ENCODE results near the gene NMBR. TPM values are rescaled to one million over a fixed set of nuclear protein-coding genes. Genes with fewer than 3 reads are reported as not detected.
A peak's percentile ranks its signal among the peaks of the same experiment; 100 is the strongest.
"Not testable (repeated sequence)": the region's sequence is repeated elsewhere in the genome, so short reads cannot be mapped to it uniquely, and the experiment has no call there.

NMBR gene
- total RNA-seq, 1 donor from 2014 or later, result not detected

DNA sequence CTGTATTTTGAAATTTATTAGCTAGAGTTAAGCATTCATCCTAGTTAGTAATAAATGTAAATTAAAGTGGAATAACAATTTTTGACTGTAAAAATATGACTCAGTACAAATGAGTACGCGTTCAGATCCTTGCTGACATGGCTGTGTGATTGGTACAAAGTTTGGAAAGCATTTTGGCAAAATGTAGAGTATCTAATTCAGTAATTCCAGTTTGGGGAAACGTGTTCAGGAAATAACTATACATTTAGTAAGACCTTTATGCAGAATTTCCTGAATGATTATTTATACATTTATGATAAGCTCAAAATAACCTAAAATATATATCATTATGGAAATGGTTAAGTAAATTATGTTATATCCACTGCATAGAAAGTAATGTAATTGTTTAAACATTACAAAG lies 8.2 kb upstream of the NMBR start:
- DNase-seq (ENCODE audit: low spot score), result no peak

DNA sequence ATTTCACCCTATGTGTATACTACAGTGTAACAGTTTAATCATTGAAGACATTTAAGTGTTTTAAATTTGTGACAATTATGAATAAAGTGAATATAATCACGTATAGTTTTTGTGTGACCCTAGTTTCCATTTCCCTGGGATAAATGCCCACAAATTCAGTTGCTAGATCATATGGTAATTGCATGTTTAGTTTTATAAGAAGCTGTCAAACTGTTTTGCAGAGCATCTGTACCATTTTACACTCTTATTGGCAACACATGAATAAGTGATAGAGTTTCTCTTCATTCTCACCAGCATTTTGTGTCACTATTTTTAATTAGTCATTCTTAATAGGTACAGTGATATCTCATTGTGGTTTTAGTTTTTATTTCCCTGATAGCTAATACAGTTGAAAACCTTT lies 7.4 kb upstream of the NMBR start:
- DNase-seq (ENCODE audit: low spot score), result no peak

DNA sequence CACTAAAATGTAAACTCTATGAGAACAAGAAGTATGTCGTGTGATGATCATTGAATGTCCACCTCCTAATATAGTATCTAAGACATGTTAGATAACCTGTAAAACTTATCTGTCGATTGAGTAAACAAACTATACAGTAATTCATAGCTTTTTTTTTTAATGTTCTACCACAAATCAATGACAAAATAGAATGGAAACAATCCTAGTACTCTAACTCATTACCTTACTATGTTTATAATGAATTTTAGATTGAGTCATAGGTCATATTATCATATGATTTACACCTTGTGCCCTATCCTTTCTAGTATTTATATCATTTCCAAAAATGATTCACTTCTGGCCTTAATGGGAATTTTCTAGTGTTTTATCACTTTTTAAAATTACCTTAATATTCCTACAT lies 6.3 kb upstream of the NMBR start:
- no peak for DNase-seq (ENCODE audit: low spot score)

DNA sequence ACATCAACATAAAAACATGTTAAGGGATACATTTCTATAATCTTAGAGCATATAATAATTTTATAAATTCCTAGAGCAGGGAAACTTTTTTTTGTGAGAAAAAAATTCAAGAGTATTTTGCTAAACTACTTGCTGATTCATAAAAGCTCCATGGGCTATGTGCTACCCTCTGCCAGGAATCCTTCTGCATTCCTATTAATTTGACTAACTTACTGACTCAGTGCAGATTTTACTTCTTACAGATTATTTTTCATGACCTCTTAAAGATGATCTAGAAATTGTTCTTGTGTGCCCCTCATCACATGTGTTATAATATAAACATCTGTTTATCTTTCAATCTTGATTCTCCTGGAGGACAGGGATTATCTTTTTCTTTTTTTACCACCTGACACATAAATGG lies 5.8 kb upstream of the NMBR start:
- DNase-seq (ENCODE audit: low spot score), result no peak

DNA sequence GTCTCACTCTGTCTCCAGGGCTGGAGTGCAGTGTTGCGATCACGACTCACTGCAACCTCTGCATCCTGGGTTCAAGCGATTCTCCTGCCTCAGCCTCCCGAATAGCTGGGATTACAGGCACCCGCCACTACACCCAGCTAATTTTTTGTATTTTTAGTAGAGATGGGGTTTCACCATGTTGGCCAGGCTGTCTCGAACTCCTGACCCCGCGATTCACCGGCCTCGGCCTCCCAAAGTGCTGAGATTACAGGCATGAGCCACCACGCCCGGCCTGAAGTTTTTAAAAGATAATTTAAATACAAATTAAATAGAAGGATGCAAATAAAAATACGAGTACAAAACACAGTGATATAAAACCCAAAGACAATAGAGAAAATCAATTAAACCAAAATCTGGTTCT lies 5.4 kb downstream of the NMBR start:
- not testable (repeated sequence) for DNase-seq (ENCODE audit: low spot score)

DNA sequence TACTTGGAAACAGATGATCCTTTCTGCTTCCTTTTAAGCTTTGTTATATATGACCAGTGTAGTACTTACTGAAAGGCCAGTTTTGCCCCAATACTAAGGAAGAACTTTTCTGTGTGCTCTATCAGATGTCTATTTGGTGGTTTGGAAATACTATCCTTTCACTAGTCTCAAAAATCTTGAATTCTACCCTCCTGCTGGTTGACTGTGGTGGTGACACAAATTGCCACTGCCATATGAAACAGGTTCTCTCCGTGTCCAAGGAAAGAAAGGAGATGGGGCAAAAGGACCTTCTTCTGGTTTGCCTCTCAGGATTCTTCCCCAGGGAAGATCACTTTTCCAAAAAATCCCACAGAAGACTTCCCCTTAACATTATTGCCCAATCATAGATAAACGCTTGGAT lies 8.0 kb downstream of the NMBR start:
- no peak for DNase-seq (ENCODE audit: low spot score)

DNA sequence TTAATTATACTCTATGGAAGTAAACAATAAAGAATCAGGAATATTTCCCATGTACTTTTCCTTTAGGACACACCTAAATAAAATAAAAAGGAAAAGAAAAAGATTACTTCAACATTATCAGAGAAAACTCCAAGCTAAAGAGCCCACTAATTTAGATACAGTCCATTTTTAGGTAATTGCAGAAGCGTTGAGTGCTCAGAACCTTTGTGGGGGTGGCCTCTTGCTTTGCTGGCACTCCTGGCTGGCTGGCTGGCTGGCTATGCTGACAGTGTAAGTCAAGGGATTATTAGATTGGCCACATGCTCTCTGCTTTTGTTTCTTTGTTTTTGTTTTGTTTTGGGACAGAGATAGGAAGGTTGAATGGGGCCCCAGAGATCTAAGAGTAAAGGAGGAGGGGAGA lies 14.3 kb downstream of the NMBR start, which contains the start of gene GJE1:
Gene GJE1, plus strand, starts transcription at position 301 of the 400 bp plus-strand sequence. CDS start 234 bp downstream, outside the sequence.
- no peak for DNase-seq (ENCODE audit: low spot score)

DNA sequence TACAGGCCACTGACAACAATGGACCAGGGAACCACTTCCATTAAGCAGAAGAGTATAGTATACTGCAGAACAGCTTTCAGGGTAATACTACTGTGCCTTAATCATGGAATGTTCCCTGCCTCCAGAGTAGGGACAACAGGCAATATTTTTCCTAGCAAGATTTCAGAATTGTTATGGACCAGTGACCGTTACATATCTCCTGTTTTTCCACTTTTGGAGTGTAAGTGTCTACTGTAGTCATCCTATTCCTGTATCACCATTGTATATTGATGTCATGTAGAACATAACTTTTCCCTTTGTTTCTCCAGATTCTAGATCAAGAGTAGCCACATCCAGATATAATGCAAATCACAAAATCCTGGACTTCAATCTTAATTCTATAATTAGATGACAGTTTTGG lies 16.1 kb downstream of the NMBR start:
- no peak for DNase-seq (ENCODE audit: low spot score)

DNA sequence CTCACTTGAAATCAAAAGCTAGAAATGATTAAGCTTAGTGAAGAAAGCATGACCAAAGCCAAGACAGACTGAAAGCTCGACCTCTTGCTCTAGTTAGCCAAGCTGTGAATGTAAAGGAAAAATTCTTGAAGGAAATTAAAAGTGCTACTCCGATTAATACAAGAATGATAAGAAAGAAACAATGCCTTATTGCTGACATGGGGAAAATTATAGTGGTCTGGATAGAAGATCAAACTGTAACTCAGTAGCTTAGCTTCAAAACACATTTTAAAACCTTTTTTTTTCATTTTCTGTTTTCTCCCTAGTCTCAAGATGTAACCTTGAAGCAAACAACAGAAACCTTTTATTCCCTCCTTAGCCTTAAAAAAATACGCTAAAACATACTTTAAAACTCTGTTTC lies 25.6 kb downstream of the NMBR start:
- DNase-seq (ENCODE audit: low spot score), result no peak

DNA sequence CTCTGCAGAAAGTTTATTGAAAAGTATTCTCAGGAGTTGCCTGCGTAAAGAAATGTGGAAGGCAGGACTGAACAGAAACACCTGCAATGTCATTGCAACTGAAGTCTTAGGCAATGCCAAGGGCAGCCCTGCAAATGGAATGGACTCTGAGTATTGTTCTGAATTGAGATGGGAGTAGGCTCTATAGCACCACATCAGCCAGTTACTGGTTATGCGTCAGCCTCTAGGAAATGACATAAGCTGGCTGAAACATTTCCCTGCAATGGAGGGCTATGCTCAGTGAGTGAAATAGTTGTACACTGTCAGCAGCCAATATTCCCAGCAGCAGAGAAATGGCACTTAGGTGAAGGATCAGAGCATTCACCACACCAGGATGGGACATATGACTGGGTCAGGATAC lies 28.0 kb downstream of the NMBR start:
- DNase-seq (ENCODE audit: low spot score), result no peak

DNA sequence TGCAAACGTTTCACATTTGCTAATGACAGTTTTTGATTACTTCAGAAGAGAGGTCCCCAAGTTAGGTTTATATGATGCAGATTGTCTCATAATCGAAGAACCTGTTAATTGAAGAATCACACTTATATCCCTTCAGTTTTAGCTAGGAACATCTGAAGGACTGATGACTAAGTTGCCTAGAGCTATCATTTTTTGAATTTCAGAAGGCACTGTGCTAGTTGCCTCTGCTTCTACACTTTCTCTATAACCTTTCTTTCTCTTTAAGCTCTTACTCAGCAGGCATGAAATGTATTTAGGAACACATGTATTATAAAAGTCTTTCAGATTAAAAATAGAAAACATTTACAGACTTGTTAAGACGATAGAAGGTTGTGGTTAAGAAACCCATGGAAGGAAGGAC lies 28.6 kb downstream of the NMBR start:
- DNase-seq (ENCODE audit: low spot score), result no peak

DNA sequence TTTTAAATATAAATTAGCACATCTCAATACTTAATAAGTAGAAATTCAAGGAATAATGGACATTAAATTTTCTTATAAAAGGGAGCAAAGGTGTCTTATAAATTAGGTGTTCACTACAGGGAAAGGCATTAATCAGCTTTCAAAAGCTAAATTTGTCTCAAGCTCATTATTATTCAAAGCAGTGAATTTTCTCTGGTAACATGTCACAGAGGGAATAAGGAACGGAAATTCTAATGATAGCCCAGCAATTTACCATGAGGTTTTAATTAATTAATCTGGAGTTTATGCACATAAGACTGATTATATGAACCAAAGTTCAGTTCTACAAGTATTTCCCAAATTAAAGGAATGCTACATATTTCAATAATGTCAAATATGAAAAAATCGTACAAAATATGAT lies 29.6 kb downstream of the NMBR start:
- no peak for DNase-seq (ENCODE audit: low spot score)

DNA sequence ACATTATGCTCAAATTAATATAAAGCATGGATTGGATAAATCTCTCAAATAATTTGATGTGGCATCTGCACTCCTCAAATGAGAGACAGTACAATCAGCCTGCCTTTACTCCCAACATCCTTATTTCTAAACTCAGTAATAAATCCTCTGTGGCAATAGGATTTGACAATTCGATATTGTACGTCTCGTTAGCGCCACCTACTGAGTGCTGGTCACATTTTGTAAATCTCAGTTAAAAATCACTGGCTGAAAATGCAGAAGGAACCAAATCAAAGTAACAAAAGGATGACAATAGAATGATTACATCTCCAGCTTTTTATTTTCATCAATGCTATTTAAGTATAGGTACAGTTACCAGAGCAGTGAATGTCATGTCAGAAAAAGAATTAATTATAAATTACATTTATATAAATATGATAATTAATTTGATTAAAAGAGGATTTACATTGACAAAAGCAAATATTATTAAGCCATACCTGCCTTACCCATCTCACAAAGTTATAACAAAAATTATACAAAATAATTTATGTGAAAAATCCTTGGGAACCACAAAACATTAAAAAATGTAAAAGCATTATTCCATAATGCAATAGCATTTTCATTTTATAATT lies 34.4 kb downstream of the NMBR start:
- peak; percentile 75 for DNase-seq (ENCODE audit: low spot score)

DNA sequence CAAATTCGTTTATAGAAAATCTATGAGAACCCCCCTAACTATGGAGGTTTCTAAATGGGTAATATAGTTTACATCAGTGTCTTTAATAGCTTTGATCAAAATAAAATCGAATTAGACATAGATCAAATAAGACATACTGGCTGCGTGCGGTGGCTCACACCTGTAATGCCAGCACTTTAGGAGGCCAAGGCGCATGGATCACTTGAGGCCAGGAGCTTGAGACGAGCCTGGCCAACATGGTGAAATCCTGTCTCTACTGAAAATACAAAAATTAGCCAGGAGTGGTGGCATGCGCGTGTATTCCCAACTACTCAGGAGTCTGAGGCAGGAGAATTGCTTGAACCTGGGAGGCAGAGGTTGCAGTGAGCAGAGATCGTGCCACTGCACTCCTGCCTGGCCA lies 36.1 kb downstream of the NMBR start:
- not testable (repeated sequence) for DNase-seq (ENCODE audit: low spot score)

DNA sequence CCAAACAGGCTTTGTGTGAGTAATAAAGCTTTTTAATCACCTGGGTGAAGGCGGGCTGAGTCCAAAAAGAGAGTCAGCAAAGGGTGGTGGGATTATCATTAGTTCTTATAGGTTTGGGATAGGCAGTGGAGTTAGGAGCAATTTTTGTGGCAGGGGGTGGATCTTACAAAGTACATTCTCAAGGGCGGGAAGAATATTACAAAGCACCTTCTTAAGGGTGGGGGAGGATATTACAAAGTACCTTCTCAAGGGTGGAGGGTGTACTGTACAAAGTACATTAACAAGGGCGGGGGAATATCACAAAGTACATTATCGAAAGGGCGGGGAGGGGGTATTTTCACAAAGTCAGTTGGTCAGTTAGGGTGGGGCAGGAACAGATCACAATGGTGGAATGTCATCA lies 42.1 kb downstream of the NMBR start:
- DNase-seq (ENCODE audit: low spot score), result not testable (repeated sequence)

DNA sequence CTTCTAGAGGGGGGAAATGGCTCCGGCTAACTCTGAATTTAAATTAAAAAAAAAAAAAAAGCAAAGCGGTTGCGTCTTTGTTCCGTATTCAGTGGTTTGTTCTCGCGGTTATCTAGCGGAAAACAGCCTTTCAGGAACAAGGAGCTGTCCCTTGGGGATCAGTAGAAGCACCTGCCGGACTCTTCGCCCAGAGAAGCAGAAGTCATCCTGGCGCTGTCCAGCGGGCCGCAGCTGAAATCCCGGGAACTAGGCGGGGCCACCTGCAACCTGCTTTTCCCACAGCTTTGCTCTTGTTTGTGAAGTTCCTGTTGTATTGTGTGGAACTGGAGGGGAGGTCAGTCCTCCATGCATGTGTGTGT lies 58.1 kb downstream of the NMBR start:
- no peak for DNase-seq (ENCODE audit: low spot score)

DNA sequence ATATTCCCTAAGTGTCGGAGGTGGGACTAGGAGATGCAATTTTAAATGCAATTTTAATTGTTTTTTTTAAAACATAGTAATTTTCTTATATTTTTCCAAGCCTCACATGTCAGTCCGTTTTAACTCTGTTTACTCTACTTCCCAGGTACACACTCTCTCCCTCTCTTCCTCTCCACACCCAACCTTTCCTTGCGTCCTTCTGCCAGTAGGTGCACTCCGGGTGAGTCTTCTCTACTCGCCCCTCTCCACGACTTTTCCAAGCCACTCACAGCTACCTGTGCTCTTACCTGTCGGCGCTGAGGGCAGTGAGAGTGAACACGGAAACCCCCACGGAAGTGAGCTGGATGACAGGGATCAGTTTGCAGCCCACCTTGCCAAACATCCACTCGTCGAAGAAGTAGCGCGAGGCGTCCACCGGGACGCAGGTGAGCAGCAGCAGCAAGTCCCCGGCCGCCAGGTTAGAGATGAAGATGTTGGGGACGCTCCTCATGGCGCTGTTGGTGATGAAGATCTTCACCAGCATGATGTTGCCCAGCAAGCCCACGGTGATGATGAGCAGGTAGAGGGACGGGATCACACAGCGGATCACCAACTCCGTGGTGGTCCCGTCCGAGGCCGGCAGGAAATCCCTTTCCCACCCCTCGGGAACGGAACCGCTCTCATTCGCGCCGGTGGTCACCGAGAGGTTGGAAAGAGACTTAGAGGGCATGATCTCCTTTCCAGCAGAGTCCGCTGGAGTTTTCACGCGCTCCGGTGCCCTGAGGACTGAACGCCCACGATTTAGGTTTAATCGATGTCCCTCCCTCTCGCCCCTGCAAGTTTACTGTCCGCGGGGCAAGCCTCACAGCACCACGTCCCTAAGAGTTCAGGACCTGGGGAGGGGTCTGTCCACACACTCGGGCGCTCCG lies 58.7 kb downstream of the NMBR start:
- DNase-seq (ENCODE audit: low spot score), result no peak

DNA sequence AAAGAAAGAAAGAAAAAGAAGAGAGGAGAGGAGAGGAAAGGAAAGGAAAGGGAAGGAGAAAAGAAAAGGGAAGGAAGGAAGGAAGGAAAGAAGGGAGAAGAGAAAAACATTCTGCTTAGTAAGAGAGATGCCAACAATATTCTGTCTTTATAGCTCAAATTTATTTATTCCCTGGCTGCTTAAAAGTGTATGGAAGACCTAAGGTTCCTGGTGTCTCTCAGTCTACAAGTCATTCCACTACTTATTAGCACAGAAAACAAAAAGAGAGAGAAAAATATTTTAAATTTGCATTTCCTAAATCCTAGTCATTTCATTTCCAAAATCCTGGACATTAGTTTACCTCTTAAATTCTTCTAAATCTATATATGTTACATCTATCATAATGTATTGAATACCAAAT lies 67.8 kb downstream of the NMBR start:
- no peak for DNase-seq (ENCODE audit: low spot score)

DNA sequence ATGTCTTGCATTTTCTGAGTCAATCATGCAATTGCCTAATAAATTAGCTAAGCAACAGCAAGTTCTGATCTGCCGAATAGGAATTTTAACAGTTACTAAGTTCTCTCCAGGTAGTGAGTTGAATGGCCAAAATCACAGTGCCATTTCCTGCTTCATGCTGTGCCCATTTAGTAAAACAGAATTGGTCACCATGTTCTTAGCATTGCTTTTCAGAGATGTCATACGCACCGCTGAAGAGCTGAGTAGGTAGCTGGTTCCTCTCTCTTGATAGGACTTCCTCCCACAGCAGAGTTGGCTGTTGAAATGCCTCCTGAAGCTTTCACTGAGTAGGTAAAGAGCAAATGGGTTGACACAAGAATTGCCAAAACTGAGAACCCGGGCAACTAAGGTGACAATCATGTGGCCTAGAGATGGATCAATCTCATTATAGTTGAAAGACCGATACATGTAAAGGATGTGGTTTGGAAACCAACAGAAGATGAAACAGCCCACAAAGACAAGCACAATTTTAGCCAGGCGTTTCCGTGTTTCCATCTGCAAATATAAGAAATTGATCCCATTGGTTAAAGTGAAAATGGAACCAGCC lies 71.3 kb downstream of the NMBR start:
- DNase-seq (ENCODE audit: low spot score), result no peak

DNA sequence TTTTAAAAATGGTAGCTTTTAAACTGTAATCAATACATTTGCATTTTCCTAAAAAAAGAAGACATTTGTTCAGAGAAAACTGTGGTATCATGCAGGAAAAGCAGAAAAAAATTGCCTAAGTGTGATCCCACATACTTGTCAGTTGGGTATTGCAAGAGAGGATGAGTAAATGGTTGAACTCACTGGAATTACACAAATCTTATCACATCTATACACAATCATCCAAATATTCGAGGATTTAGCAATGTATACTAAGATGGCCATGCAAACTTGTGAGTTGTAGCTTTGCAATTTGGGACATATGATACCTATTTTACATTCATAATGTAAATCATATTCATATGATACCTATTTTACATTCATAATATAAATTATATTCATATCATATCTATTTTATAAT lies 72.4 kb downstream of the NMBR start:
- no peak for DNase-seq (ENCODE audit: low spot score)

DNA sequence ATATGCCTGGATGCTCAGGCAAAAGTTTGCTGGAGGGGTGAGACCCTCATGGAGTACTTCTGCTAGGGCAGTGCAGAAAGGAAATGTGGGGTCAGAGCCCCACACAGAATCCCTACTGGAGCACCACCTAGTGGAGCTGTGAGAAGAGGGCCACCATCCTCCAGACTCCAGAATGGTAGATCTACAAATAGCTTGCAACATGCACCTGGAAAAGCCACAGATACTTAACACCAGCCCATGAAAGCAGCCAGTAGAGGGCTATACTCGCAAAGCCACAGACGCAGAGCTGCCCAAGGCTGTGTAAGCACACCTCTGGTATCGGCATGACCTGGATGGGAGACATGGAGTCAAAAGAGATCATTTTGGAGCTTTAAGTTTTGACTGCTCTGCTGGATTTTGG lies 74.9 kb downstream of the NMBR start:
- no peak for DNase-seq (ENCODE audit: low spot score)

DNA sequence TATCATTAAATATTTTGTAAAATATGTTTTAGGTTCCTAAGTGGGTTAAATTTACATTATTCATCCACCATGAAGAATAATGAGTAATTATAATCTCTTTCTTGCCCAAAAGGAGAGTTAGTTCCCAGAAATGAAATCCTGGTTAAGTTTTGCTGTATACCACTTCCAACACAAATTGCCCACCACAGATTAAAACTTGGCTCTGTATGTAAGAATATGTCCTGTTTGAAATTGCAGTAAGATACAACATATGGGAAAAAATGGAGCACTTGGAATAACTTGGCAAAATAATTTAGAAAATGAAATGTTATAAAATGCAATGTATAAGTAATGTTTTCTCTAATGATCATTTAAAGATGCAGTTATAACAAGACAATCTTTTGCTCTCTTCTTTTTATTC lies 78.5 kb downstream of the NMBR start:
- DNase-seq (ENCODE audit: low spot score), result no peak

DNA sequence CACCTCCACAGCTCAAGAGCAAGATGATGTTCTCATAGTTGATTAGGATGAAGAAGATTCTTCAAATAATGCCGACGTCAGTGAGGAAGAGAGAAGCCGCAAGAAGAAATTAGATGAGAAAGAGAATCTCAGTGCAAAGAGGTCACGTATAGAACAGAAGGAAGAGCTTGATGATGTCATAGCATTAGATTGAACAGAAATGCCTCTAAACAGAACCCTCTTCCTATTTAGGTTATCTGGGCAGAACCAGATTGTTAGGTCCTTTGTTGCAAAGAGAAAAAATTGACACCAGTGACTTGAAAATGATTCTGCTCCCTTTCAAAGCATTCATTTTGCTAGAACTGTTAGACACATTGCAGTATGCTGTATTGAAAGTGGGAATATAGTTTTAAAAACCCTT lies 84.1 kb downstream of the NMBR start:
- DNase-seq (ENCODE audit: low spot score), result not testable (repeated sequence)
